Islet of Langerhans (tissue), 1 donor: ENCODE data around the gene NOVA2.
A peak's percentile ranks its signal among the peaks of the same experiment; 100 is the strongest.

Experiments used
- FAIRE-seq: peaks from one replicate; lab custom pipeline; 2011; peaks lifted over from hg19 to GRCh38; lab: Jason Lieb, UNC

NOVA2 gene

GRCh38 chr19:45890877-45891276 is 82.8 kb downstream of the NOVA2 start:
- FAIRE-seq, result no peak

- no peak for FAIRE-seq
These were observed 84.3 kb downstream of the NOVA2 start for GRCh38 chr19:45889210-45889885.

GRCh38 chr19:45887200-45887710 is 86.4 kb downstream of the NOVA2 start:
- FAIRE-seq, result peak; percentile 62

- peak; percentile 73 for FAIRE-seq
These were observed 87.1 kb downstream of the NOVA2 start for GRCh38 chr19:45886427-45887199.

- FAIRE-seq, result no peak
These were observed 87.9 kb downstream of the NOVA2 start, which contains the start of gene IRF2BP1 for GRCh38 chr19:45885556-45886426. Gene IRF2BP1, minus strand, starts transcription at chr19:45886141. Its CDS starts 367 bp downstream, at chr19:45885774.

GRCh38 chr19:45884682-45885555 is 88.7 kb downstream of the NOVA2 start:
- FAIRE-seq, result no peak

GRCh38 chr19:45883881-45884681 is 89.6 kb downstream of the NOVA2 start:
- no peak for FAIRE-seq
